ENCODE data around the gene TADA2B. TPM values are rescaled to one million over a fixed set of nuclear protein-coding genes. Genes with fewer than 3 reads are reported as not detected.

Gene TADA2B
- total and polyA plus RNA-seq, 2 donors (not counting 1 experiment from before 2014, with no cell fraction given), result 13.6 to 38.5 TPM

GRCh38 chr4:7060346-7061150, 17.4 kb downstream of the TADA2B start:
- intact Hi-C loops (cut with micrococcal nuclease), result no loop called here
- POLR2A ChIA-PET, result no interaction called here

More at GRCh38 chr4:7060346-7061150, 17.4 kb downstream of the TADA2B start:
- Histone ChIP-seq H3K79me2 (ENCODE audit: control insufficient read depth, insufficient read depth, low read length) (peaks cover 19% of the 10 kb centered on the region), H3K9ac (ENCODE audit: low read length) (no peak overlapping the region), H3K27me3 (replicated peaks in 1 of 4; ENCODE audit: control extremely low read depth in 1 of 4, control insufficient read depth in 3 of 4, insufficient read depth in 4 of 4, low read length in 3 of 4) (no peaks in the 10 kb centered on the region), H3K4me3 (ENCODE audit: control extremely low read depth in 1 of 5, extremely low read depth in 1 of 5, insufficient read depth in 1 of 5, low read depth in 2 of 5, low read length in 4 of 5) (no peak overlapping the region), H3K4me1 (ENCODE audit: control insufficient read depth in 2 of 2, insufficient read depth in 2 of 2, low read length in 2 of 2) (peaks cover 4 to 11% of the 10 kb centered on the region in 2 donors), H3K4me2 (replicated peaks; ENCODE audit: low read depth, low read length, poor library complexity, severe bottlenecking) (no peak overlapping the region), H2AFZ (ENCODE audit: insufficient read depth, low read depth, low read length, poor library complexity, severe bottlenecking) (no peak overlapping the region), H3K9me3 (ENCODE audit: control extremely low read depth in 1 of 3, control insufficient read depth in 2 of 3, insufficient read depth in 1 of 3, low read length in 2 of 3) (no peaks in the 10 kb centered on the region), H3K36me3 (replicated peaks in 1 of 2; ENCODE audit: control extremely low read depth in 1 of 2, control insufficient read depth in 1 of 2, extremely low read depth in 1 of 2, insufficient read depth in 2 of 2, low read length in 1 of 2) (peaks cover 2 to 57% of the 10 kb centered on the region in 2 experiments), H3K27ac (ENCODE audit: low read length in 2 of 2) (no peak overlapping the region), H4K20me1 (ENCODE audit: control insufficient read depth, insufficient read depth, low read length, poor library complexity, severe bottlenecking) (peaks cover 67% of the 10 kb centered on the region)
- Mint-ChIP-seq H3K4me3 (no peak overlapping the region), H3K27me3 (no peaks in the 10 kb centered on the region), H3K27ac (no peak overlapping the region), H3K4me1 (peaks cover 20% of the 10 kb centered on the region), H3K9me3 (ENCODE audit: insufficient read depth) (no peaks in the 10 kb centered on the region)
- ATAC-seq (ENCODE audit: low read depth), result no peak
- TF ChIP-seq EZH2 (IDR thresholded peaks at IDR 0.05; ENCODE audit: borderline replicate concordance, insufficient read depth, low read depth, low read length, poor library complexity, severe bottlenecking) (no peak), CTCF (IDR thresholded peaks at IDR 0.05) (no peak)
- WGBS (ENCODE audit: insufficient coverage), result 94% methylated on average over 15 of the region's 20 CpGs
- CTCF ChIA-PET, result no interaction called here
- DNase-seq, result no peak

Measured in B cell (primary cell).